Dedifferentiated amniotic fluid mesenchymal stem cell (primary cell): Measurements from ENCODE around the gene FLII.
"Not testable (repeated sequence)": the region's sequence is repeated elsewhere in the genome, so short reads cannot be mapped to it uniquely, and the experiment has no call there.

Experiments
- DNase-seq: peaks from one replicate; pipeline ENCODE4 v3.0.0-alpha.2; 2016; ENCODE audit errors: extremely low spot score

The FLII gene

GRCh38 chr17:18258356-18259038, at the start of gene FLII:
Gene FLII, minus strand, starts transcription at chr17:18258738. Its CDS starts 48 bp downstream, at chr17:18258690.
- peak; percentile 16 for DNase-seq

GRCh38 chr17:18303206-18303605, 44.7 kb upstream of the FLII start:
- DNase-seq = not testable (repeated sequence)

- DNase-seq = no peak
Measured at GRCh38 chr17:18300725-18301480, 42.4 kb upstream of the FLII start.

GRCh38 chr17:18298061-18298460, 39.5 kb upstream of the FLII start:
- DNase-seq = not testable (repeated sequence)

GRCh38 chr17:18291718-18292540, 33.4 kb upstream of the FLII start:
- DNase-seq = no peak

GRCh38 chr17:18285296-18285695, 26.8 kb upstream of the FLII start:
- no peak for DNase-seq

- no peak for DNase-seq
Measured at GRCh38 chr17:18281788-18282187, 23.2 kb upstream of the FLII start.

GRCh38 chr17:18280766-18281371, 22.3 kb upstream of the FLII start:
- DNase-seq = no peak

GRCh38 chr17:18280249-18280648, 21.7 kb upstream of the FLII start:
- no peak for DNase-seq

- DNase-seq = no peak
Measured at GRCh38 chr17:18278867-18279266, 20.3 kb upstream of the FLII start.

GRCh38 chr17:18277076-18277475, 18.5 kb upstream of the FLII start:
- DNase-seq = no peak

GRCh38 chr17:18270046-18270931, 11.8 kb upstream of the FLII start:
- DNase-seq = no peak

GRCh38 chr17:18267927-18268711, 9.6 kb upstream of the FLII start:
- no peak for DNase-seq

GRCh38 chr17:18267366-18267765, 8.8 kb upstream of the FLII start:
- no peak for DNase-seq

- no peak for DNase-seq
Measured at GRCh38 chr17:18263885-18264682, 5.5 kb upstream of the FLII start.

GRCh38 chr17:18262641-18263040, 4.1 kb upstream of the FLII start:
- no peak for DNase-seq

- DNase-seq = no peak
Measured at GRCh38 chr17:18262111-18262510, 3.6 kb upstream of the FLII start.

- no peak for DNase-seq
Measured at GRCh38 chr17:18261659-18262058, 3.1 kb upstream of the FLII start.

GRCh38 chr17:18261146-18261515, 2.6 kb upstream of the FLII start:
- no peak for DNase-seq
